Activated CD4-positive, alpha-beta memory T cell treated with anti-CD3 and anti-CD28 coated beads, Interleukin-2, amount 10 ng/mL, durations not matched to agents 7 days and 5 days (primary cell): ENCODE results near the gene RARG. TPM values are rescaled to one million over a fixed set of nuclear protein-coding genes. Genes with fewer than 3 reads are reported as not detected.
A peak's percentile ranks its signal among the peaks of the same experiment; 100 is the strongest.

Source experiments
- CTCF ChIA-PET: fragments of 350-600 bp; sonication (Branson Sonifier 250); formaldehyde crosslinking; loops from one replicate; lab custom pipeline; 2021; ENCODE audit warnings: antibody characterized with exemption, inconsistent platforms; lab: Charles Lee
- POLR2A ChIA-PET: fragments of 350-600 bp; sonication (Branson Sonifier 250); formaldehyde crosslinking; loops from one replicate; lab custom pipeline; 2021; ENCODE audit warnings: antibody characterized with exemption; lab: Charles Lee
- DNase-seq: peaks from one replicate; pipeline ENCODE4 v3.0.0-alpha.2; 2020
- H3K27ac Mint-ChIP-seq: one replicate; pipeline ENCODE4 v1.8.0; 2021; ENCODE audit warnings: mild to moderate bottlenecking, mixed read lengths
- H3K27me3 Mint-ChIP-seq: one replicate; pipeline ENCODE4 v1.8.0; 2021; ENCODE audit warnings: mixed read lengths
- H3K36me3 Mint-ChIP-seq: one replicate; pipeline ENCODE4 v1.8.0; 2021; ENCODE audit warnings: low read depth, mixed read lengths
- H3K4me1 Mint-ChIP-seq: one replicate; pipeline ENCODE4 v1.8.0; 2021; ENCODE audit warnings: mixed read lengths
- H3K4me3 Mint-ChIP-seq: one replicate; pipeline ENCODE4 v1.8.0; 2021; ENCODE audit warnings: mild to moderate bottlenecking, mixed read lengths
- H3K9me3 Mint-ChIP-seq: one replicate; pipeline ENCODE4 v1.8.0; 2021; ENCODE audit warnings: mixed read lengths
- total RNA-seq, 2 experiments: library from RNA; stranded (reverse); gene quantifications; one replicate each; pipeline ENCODE4 v1.2.3, GENCODE V29; 2021

The RARG gene
- total RNA-seq, 2 experiments from 2014 or later, result 46.1 to 47.4 TPM

DNA sequence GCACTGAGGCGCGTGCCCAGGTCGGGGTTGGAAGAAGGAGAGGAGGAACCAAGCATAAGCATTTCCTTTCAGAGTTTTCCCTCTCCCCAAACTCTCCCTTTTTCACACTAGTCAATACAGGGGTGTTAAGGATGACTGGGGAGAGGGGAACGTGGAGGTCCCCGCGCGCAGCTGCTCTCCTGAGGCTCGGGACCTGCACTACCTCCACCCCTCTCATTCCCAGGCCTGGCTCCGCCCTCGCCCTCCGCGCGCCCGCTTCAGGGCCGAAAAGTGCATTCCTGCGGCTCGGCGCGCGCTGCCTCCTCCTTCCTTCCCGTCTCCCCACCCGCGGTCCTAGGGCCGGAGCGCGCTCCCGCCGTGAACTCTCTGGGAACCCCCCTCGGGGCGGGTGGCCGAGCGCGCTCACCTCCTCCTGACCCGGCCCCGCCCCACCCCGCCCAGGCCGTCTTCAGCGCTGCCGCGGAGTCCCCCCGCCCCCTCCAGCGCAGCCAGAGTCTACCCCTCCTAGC lies 11.3 kb downstream of the RARG start:
- peaks cover 80% of the 10 kb centered on the region for H3K4me1 Mint-ChIP-seq
- peaks cover 28% of the 10 kb centered on the region for H3K36me3 Mint-ChIP-seq
- CTCF ChIA-PET, result interaction anchor here (0.7 to 15.2 kb wide), 10 partner anchors 11 to 124 kb away, joined by 3 to 211 read pairs (median 6); partner anchors contain the start of genes AAAS and ESPL1
- peak overlapping the region; percentile 96 for H3K27ac Mint-ChIP-seq
- no peaks in the 10 kb centered on the region for H3K9me3 Mint-ChIP-seq
- DNase-seq, result peak; percentile 88
- POLR2A ChIA-PET, result interaction anchor here (0.7 to 7.5 kb wide), 19 partner anchors 12 to 280 kb away, joined by 3 to 117 read pairs (median 7); partner anchors contain the start of genes AAAS, CSAD, ESPL1 and ITGB7
- H3K4me3 Mint-ChIP-seq, result peak overlapping the region; percentile 93
- H3K27me3 Mint-ChIP-seq, result no peaks in the 10 kb centered on the region

DNA sequence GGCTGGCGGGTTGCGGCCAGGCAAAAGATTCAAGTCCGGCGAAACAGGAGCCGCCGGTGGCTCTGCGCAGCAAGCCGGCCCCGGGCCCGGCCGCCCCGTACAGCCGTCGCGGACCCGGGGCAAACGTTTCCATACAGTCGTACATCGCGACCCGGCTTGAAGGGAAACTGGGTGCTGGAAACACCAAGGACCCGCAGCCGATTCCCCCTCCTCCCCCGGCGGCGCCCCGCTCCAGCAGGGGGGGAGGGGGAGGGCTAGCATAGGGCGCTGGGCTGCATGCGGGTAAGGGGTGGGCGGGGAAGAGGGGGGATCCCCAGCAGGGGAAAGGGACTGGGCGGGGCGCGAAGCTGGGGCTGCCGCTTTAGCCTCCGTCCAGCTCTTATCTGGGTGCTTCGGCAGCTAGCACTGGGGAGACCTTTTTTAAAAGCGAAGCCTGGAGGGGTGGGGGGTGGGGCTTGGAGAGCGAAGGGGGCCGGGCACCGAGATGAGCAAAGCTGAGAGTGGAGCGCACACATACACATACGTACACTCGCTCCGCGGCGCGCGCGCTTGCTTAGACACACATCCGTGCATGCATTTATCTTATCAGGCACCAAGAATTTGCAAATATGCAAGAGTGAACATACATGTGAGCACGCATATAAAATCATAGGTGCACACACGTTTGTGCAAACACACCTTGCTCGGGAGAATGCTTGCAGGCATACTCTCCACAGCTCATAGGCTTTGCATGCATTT lies 11.9 kb downstream of the RARG start:
- DNase-seq, result peak; percentile 88
- H3K27me3 Mint-ChIP-seq, result no peaks in the 10 kb centered on the region
- H3K4me3 Mint-ChIP-seq, result peak overlapping the region; percentile 93
- ChIA-PET CTCF (interaction anchor here (0.9 to 15.2 kb wide), 14 partner anchors 9 to 289 kb away, joined by 3 to 211 read pairs (median 4); partner anchors contain the start of genes AAAS and ESPL1), POLR2A (interaction anchor here (0.7 to 7.5 kb wide), 25 partner anchors 13 to 281 kb away, joined by 3 to 117 read pairs (median 6); partner anchors contain the start of genes AAAS, CSAD, ESPL1 and ITGB7)
- H3K4me1 Mint-ChIP-seq, result peaks cover 80% of the 10 kb centered on the region
- H3K36me3 Mint-ChIP-seq, result peaks cover 34% of the 10 kb centered on the region
- H3K9me3 Mint-ChIP-seq, result no peaks in the 10 kb centered on the region
- H3K27ac Mint-ChIP-seq, result peak overlapping the region; percentile 96

DNA sequence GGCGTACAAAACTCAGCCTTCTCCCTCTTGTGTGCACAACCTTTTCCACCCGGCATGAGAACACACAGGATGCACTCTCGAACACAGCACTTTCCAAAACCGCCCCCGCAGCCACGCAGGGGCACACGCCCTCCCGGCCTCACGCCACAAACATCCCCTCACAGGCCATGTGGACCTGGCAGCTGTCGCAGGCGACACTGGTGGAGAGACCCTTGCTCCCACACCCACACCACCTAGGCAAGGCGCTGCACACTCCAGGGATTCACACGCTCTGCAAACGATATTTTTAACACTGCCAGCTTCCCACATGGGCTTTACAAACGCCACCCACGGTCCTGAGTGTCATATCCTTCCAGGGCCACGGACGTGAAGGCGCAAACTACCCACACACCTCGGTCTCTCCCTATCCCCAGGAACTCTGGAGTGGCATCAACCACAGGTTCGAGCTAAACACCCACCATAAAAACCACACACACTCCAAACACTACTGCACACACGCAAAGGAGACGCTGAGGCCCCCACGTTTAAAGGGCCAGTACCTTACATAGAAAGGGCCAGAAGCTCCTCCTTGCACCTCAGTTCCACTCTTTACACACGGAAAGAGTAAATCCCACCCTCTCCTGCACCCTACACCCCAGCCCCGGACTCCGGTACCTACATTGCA lies 12.6 kb downstream of the RARG start:
- H3K27me3 Mint-ChIP-seq, result no peaks in the 10 kb centered on the region
- peaks cover 40% of the 10 kb centered on the region for H3K36me3 Mint-ChIP-seq
- ChIA-PET POLR2A (interaction anchor here (0.9 to 7.5 kb wide), 24 partner anchors 12 to 282 kb away, joined by 3 to 117 read pairs (median 6); partner anchors contain the start of genes AAAS, CSAD, ESPL1 and ITGB7), CTCF (interaction anchor here (0.8 to 15.2 kb wide), 15 partner anchors 9 to 289 kb away, joined by 3 to 211 read pairs (median 4); partner anchors contain the start of genes AAAS and ESPL1)
- H3K27ac Mint-ChIP-seq, result peak overlapping the region; percentile 90
- H3K9me3 Mint-ChIP-seq, result no peaks in the 10 kb centered on the region
- DNase-seq, result peak; percentile 69
- H3K4me3 Mint-ChIP-seq, result peak overlapping the region; percentile 93
- peaks cover 80% of the 10 kb centered on the region for H3K4me1 Mint-ChIP-seq

DNA sequence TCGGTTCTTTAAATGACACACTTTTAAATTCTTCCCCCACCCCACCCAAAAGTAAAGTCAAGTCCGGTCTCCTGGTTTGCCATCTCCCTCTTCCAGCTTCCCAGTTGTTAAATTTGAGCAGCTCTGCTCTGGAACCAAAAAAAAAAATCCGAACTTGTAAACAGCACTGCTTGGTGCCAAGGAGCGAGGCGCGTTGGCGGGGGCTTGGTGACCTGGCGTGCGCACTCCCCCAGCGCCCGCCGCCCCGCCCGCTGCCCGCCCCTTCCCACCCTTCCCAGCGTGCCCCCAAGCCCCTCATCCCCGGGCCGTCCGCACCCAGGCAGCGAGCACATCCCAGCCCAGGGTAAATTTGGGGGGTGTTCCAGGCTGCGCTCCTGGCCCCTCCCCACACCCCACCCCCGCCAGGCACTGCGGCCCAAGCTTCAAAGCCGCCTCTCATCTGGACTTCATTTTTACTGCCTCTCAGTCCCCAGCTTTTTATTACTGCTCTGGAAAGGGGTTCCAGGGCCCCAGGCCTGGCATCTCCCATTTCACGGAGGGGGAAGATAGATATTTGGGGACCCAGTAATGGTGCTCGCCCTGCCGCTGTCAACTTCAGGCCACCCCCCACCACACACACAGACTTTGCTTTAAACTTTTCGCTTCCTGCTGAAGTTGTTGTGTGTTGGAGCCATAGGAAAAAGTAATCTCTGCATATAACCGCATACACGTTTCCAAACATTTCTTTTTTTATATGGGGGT lies 13.3 kb downstream of the RARG start:
- ChIA-PET POLR2A (interaction anchor here (0.9 to 7.5 kb wide), 19 partner anchors 11 to 106 kb away, joined by 3 to 117 read pairs (median 6); partner anchors contain the start of genes AAAS, CSAD, ESPL1 and ITGB7), CTCF (interaction anchor here (0.6 to 15.2 kb wide), 13 partner anchors 9 to 290 kb away, joined by 3 to 211 read pairs (median 6); partner anchors contain the start of genes AAAS and ESPL1)
- peaks cover 47% of the 10 kb centered on the region for H3K36me3 Mint-ChIP-seq
- peaks cover 80% of the 10 kb centered on the region for H3K4me1 Mint-ChIP-seq
- no peaks in the 10 kb centered on the region for H3K27me3 Mint-ChIP-seq
- H3K27ac Mint-ChIP-seq, result peak overlapping the region; percentile 90
- no peak for DNase-seq
- H3K9me3 Mint-ChIP-seq, result no peaks in the 10 kb centered on the region
- H3K4me3 Mint-ChIP-seq, result peak overlapping the region; percentile 93

DNA sequence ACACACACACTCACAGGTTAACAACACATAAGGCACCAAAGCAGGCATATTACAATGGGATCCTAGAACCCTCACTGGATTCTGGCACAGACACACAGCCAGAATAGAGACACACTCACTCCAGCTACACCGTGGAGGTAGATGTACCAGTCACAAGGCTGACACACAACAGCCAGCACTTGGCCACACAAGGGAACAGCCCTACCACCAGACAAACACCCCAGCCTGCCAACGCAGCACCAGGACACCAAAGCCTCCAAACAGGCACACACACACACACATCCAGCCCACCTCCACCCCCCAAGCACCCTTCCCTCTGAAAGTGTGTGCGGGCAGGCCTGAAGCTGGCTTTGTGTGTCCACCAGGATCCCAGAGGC lies 14.1 kb downstream of the RARG start:
- Mint-ChIP-seq H3K27me3 (no peaks in the 10 kb centered on the region), H3K4me3 (peak overlapping the region; percentile 81), H3K4me1 (peaks cover 82% of the 10 kb centered on the region), H3K9me3 (no peaks in the 10 kb centered on the region), H3K36me3 (peaks cover 55% of the 10 kb centered on the region), H3K27ac (peak overlapping the region; percentile 83)
- no peak for DNase-seq
- CTCF ChIA-PET, result interaction anchor here (0.6 to 15.2 kb wide), 7 partner anchors 8 to 104 kb away, joined by 3 to 211 read pairs (median 30); partner anchors contain the start of genes AAAS and ESPL1
- POLR2A ChIA-PET, result interaction anchor here (0.8 to 7.5 kb wide), 8 partner anchors 11 to 77 kb away, joined by 3 to 117 read pairs (median 12); partner anchors contain the start of genes CSAD, ESPL1, ITGB7 and PFDN5

DNA sequence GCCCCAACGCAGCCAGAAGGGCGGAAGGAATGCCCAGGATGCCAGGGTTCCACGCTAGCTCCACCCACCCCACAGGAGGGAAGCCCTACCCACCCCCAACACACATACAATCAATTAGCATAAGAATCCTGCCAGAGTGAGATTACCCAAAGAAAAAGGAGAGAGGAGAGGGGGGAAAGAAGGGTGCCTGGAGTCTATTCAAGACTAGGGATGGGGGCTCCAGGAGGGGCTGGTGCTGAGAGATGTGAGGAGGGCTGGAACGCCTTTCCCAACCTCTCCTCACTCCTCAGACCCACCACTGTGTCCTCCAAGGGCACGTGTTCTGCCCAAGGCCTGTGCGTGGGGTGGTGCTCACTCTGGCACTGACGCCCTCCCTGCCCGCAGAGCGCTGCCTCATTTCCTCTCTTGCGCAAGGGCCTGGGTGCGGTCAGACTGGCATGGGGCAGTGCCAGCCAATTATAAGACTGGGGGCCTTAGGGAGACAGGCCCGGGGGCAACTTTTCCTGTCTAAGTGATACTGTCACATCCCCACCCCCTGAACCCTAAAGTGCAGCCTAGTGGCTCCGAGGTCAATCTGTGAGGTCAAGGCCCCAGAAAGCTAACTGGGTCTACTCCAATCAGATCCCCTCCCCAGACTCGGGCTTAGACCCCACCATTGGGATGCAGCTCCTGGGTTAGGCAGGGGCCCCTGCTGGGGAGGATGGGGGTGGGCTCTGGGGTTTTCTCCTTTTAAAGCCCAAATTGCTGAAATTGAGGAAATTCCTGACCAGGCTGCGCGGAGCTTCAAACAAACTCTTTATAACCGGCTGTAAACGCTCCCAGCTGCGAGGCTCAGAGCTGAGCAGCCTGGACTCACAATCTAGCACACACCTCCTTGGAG lies 14.7 kb downstream of the RARG start:
- H3K4me3 Mint-ChIP-seq, result peak overlapping the region; percentile 81
- DNase-seq, result peak; percentile 60
- peaks cover 62% of the 10 kb centered on the region for H3K36me3 Mint-ChIP-seq
- H3K27me3 Mint-ChIP-seq, result no peaks in the 10 kb centered on the region
- ChIA-PET CTCF (interaction anchor here (0.9 to 15.2 kb wide), 10 partner anchors 7 to 128 kb away, joined by 3 to 211 read pairs (median 52); partner anchors contain the start of genes AAAS, ESPL1 and ITGB7), POLR2A (interaction anchor here (0.8 to 7.5 kb wide), 11 partner anchors 10 to 104 kb away, joined by 3 to 117 read pairs (median 4); partner anchors contain the start of genes AAAS, CSAD, ESPL1 and ITGB7)
- H3K9me3 Mint-ChIP-seq, result no peaks in the 10 kb centered on the region
- H3K4me1 Mint-ChIP-seq, result peaks cover 80% of the 10 kb centered on the region
- peak overlapping the region; percentile 83 for H3K27ac Mint-ChIP-seq

DNA sequence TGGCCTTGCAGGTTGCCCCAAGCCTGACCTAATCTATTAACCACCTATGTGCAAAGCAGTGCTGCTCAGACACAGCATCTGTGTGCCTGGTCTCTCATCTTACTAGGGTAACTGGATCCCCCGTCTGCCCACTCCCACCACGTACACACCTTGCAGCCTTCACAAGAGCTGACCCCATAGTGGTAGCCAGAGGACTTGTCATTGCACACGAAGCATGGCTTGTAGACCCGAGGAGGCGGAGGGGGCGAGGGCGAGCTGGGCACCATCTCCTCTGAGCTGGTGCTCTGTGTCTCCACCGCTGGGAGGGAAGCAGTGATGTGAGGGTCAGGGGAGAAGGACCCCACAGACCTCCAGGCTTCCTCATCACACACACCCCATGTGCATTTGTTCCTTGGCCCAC lies 16.5 kb downstream of the RARG start:
- ChIA-PET CTCF (interaction anchor here (1.4 to 15.2 kb wide), 9 partner anchors 8 to 129 kb away, joined by 3 to 211 read pairs (median 74); partner anchors contain the start of genes AAAS, ESPL1 and ITGB7), POLR2A (interaction anchor here (1.1 to 7.5 kb wide), 10 partner anchors 8 to 109 kb away, joined by 3 to 117 read pairs (median 6); partner anchors contain the start of genes ESPL1, ITGB7, MYG1 and RARG)
- H3K27ac Mint-ChIP-seq, result peak overlapping the region; percentile 83
- H3K9me3 Mint-ChIP-seq, result no peaks in the 10 kb centered on the region
- no peak overlapping the region for H3K4me3 Mint-ChIP-seq
- no peak for DNase-seq
- H3K36me3 Mint-ChIP-seq, result peaks cover 74% of the 10 kb centered on the region
- peaks cover 82% of the 10 kb centered on the region for H3K4me1 Mint-ChIP-seq
- no peaks in the 10 kb centered on the region for H3K27me3 Mint-ChIP-seq

DNA sequence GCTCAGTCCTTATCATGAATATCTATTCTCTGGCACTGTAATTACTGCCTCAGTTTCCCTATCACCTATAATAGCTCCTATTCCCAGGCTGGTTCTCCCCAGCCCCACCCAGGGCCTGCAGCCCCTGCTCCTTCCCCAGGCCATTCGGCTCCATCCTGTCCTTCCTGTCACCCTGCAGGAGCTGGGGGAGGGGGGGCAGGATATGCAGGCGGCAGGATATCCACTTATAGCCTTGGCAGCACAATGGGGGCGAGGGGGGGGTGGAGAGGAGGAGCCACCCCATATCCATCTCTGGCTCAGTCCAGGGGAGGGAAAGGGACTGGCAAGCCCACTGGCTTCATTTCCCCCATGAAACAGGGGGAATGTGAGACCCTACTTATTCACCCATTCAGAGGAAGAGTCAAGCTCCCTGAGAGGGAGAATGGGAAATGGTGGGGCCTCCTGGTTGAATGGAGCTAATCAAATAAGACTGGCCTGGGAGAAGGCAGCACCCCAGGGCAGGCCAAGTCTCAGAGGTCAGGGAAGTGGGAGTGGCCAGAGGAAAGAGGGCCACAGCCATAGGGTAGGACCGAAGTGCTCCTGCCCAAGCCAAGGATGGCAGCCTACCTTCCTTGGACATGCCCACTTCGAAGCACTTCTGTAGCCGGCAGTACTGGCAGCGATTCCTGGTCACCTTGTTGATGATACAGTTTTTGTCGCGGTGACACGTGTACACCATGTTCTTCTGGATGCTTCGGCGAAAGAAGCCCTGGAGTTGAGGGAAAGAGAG lies 17.1 kb downstream of the RARG start:
- Mint-ChIP-seq H3K27me3 (no peaks in the 10 kb centered on the region), H3K9me3 (no peaks in the 10 kb centered on the region), H3K4me3 (no peak overlapping the region), H3K27ac (peak overlapping the region; percentile 83), H3K4me1 (peaks cover 85% of the 10 kb centered on the region), H3K36me3 (peaks cover 79% of the 10 kb centered on the region)
- no peak for DNase-seq
- POLR2A ChIA-PET, result interaction anchor here (1.0 to 8.3 kb wide), 13 partner anchors 8 to 130 kb away, joined by 3 to 117 read pairs (median 5); partner anchors contain the start of genes ESPL1, ITGB7, MYG1 and PFDN5
- CTCF ChIA-PET, result interaction anchor here (1.3 to 15.2 kb wide), 12 partner anchors 13 to 112 kb away, joined by 3 to 211 read pairs (median 18); partner anchors contain the start of genes AAAS, ESPL1 and SOAT2

DNA sequence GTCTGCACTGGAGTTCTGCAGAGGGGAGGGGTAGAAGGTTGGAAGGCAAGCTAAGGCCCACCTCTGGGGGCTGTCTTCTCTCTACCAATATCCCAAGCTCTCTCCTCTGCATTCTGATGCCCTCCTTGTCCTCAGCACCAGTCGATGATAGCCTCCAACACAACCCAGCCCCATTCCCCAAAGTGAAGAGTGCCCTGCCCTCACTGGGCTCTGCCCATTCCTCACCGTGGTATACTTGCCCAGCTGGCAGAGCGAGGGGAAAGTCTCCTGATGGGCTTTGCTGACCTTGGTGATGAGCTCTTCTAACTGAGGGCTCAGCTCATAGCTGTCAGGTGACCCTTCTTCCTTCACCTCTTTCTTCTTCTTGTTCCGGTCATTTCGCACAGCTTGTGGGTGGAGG lies 17.8 kb downstream of the RARG start:
- H3K27ac Mint-ChIP-seq, result peak overlapping the region; percentile 55
- no peaks in the 10 kb centered on the region for H3K27me3 Mint-ChIP-seq
- H3K4me1 Mint-ChIP-seq, result peaks cover 88% of the 10 kb centered on the region
- no peaks in the 10 kb centered on the region for H3K9me3 Mint-ChIP-seq
- CTCF ChIA-PET, result interaction anchor here (0.8 to 15.2 kb wide), 22 partner anchors 13 to 112 kb away, joined by 3 to 211 read pairs (median 6); partner anchors contain the start of genes AAAS, ESPL1, PFDN5 and SOAT2
- H3K4me3 Mint-ChIP-seq, result no peak overlapping the region
- no peak for DNase-seq
- POLR2A ChIA-PET, result interaction anchor here (0.8 to 8.3 kb wide), 15 partner anchors 8 to 131 kb away, joined by 3 to 71 read pairs (median 5); partner anchors contain the start of genes ESPL1, MYG1 and PFDN5
- H3K36me3 Mint-ChIP-seq, result peaks cover 80% of the 10 kb centered on the region

DNA sequence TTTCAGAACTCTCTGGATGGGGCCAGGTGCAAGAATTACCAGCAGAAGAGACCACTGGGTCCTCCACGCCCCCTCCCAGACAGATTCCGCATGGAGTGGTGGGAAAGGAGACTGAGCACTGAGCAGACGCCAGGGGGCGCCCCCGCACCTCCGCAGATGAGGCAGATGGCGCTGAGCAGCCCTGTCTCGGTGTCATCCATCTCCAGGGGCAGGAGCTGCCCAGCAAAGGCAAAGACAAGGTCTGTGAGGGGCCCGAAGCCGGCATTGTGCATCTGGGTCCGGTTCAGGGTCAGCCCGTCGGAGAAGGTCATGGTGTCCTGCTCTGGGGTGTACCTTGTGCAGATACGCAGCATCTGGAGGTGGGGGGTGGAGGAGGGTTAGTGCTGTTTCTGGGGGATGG lies 18.7 kb downstream of the RARG start:
- no peak overlapping the region for H3K4me3 Mint-ChIP-seq
- no peaks in the 10 kb centered on the region for H3K9me3 Mint-ChIP-seq
- CTCF ChIA-PET, result interaction anchor here (0.6 to 15.2 kb wide), 29 partner anchors 10 to 403 kb away, joined by 3 to 211 read pairs (median 5); partner anchors contain the start of genes AAAS, ESPL1, PFDN5 and SOAT2
- peak overlapping the region; percentile 55 for H3K27ac Mint-ChIP-seq
- DNase-seq, result peak; percentile 84
- peaks cover 91% of the 10 kb centered on the region for H3K4me1 Mint-ChIP-seq
- POLR2A ChIA-PET, result interaction anchor here (0.7 to 8.3 kb wide), 13 partner anchors 9 to 108 kb away, joined by 3 to 71 read pairs (median 5); partner anchors contain the start of genes AAAS, ESPL1 and PFDN5
- H3K27me3 Mint-ChIP-seq, result no peaks in the 10 kb centered on the region
- peaks cover 79% of the 10 kb centered on the region for H3K36me3 Mint-ChIP-seq
